ENCODE data around the gene VSTM2B.

The VSTM2B gene

GRCh38 chr19:29515706-29516357 is 10.0 kb upstream of the VSTM2B start:
- DNase-seq (ENCODE audit: low spot score): no peak

GRCh38 chr19:29516358-29516725 is 9.5 kb upstream of the VSTM2B start:
- no peak for DNase-seq (ENCODE audit: low spot score)

GRCh38 chr19:29516821-29517395 is 8.9 kb upstream of the VSTM2B start:
- no peak for DNase-seq (ENCODE audit: low spot score)

- DNase-seq (ENCODE audit: low spot score): no peak
Observed at GRCh38 chr19:29517412-29517811, 8.4 kb upstream of the VSTM2B start.

- DNase-seq (ENCODE audit: low spot score): no peak
Observed at GRCh38 chr19:29517946-29518345, 7.8 kb upstream of the VSTM2B start.

GRCh38 chr19:29519146-29519545 is 6.6 kb upstream of the VSTM2B start:
- DNase-seq (ENCODE audit: low spot score): no peak

GRCh38 chr19:29519931-29520330 is 5.9 kb upstream of the VSTM2B start:
- DNase-seq (ENCODE audit: low spot score): no peak

- no peak for DNase-seq (ENCODE audit: low spot score)
Observed at GRCh38 chr19:29520390-29520789, 5.4 kb upstream of the VSTM2B start.

GRCh38 chr19:29521291-29522075 is 4.3 kb upstream of the VSTM2B start:
- DNase-seq (ENCODE audit: low spot score): no peak

GRCh38 chr19:29523568-29523967 is 2.2 kb upstream of the VSTM2B start:
- no peak for DNase-seq (ENCODE audit: low spot score)

GRCh38 chr19:29524201-29524911 is 1.4 kb upstream of the VSTM2B start:
- no peak for DNase-seq (ENCODE audit: low spot score)

- no peak for DNase-seq (ENCODE audit: low spot score)
Observed at GRCh38 chr19:29524912-29525831, 622 bp upstream of the VSTM2B start.

GRCh38 chr19:29526730-29527499 is 1.1 kb downstream of the VSTM2B start:
- DNase-seq (ENCODE audit: low spot score): no peak

- no peak for DNase-seq (ENCODE audit: low spot score)
Observed at GRCh38 chr19:29527500-29528328, 1.9 kb downstream of the VSTM2B start.

- DNase-seq (ENCODE audit: low spot score): peak; percentile 18
Observed at GRCh38 chr19:29528350-29528945, 2.7 kb downstream of the VSTM2B start.

- no peak for DNase-seq (ENCODE audit: low spot score)
Observed at GRCh38 chr19:29528946-29529645, 3.3 kb downstream of the VSTM2B start.

GRCh38 chr19:29529646-29530539 is 4.1 kb downstream of the VSTM2B start:
- DNase-seq (ENCODE audit: low spot score): no peak
